Measurements from ENCODE around the gene PXDN.

The PXDN gene

DNA sequence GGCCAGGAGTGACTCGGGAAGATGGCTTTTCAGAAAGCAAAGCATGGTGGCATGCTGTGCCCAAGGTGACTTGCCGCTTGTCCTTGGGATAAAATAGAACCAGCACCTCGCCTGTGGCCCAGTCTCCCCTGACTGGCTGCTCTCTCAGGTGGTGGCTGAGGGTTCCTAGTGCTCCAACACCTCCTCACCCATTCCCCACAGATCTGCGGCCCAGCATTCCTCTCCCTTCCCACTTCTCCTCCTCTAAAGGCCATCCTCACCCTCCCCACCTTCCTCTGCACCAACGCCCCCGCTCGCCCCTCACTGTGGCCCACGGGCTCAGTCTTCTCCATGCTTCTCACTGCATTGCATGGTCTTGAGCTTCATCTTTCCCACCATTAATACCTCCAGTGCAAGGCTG is 132.4 kb downstream of the PXDN start:
- TF ChIP-seq POLR2A (IDR thresholded peaks at IDR 0.05; ENCODE audit: extremely low read depth, insufficient read length) (no peak), MYC (IDR thresholded peaks at IDR 0.05; ENCODE audit: low read depth, low read length) (no peak)
- TF ChIP-seq, protein P1, sequence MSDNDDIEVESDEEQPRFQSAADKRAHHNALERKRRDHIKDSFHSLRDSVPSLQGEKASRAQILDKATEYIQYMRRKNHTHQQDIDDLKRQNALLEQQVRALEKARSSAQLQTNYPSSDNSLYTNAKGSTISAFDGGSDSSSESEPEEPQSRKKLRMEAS (IDR thresholded peaks at IDR 0.05; ENCODE audit: low read depth, low read length), result no peak
- TF ChIP-seq, protein P2, sequence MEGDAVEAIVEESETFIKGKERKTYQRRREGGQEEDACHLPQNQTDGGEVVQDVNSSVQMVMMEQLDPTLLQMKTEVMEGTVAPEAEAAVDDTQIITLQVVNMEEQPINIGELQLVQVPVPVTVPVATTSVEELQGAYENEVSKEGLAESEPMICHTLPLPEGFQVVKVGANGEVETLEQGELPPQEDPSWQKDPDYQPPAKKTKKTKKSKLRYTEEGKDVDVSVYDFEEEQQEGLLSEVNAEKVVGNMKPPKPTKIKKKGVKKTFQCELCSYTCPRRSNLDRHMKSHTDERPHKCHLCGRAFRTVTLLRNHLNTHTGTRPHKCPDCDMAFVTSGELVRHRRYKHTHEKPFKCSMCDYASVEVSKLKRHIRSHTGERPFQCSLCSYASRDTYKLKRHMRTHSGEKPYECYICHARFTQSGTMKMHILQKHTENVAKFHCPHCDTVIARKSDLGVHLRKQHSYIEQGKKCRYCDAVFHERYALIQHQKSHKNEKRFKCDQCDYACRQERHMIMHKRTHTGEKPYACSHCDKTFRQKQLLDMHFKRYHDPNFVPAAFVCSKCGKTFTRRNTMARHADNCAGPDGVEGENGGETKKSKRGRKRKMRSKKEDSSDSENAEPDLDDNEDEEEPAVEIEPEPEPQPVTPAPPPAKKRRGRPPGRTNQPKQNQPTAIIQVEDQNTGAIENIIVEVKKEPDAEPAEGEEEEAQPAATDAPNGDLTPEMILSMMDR (IDR thresholded peaks at IDR 0.05; ENCODE audit: low read depth, low read length), result no peak
- H3K4me3 ChIP-seq (ENCODE audit: low read depth, low read length), result no peak overlapping the region
- DNase-seq (ENCODE audit: low read depth), result no peak

DNA sequence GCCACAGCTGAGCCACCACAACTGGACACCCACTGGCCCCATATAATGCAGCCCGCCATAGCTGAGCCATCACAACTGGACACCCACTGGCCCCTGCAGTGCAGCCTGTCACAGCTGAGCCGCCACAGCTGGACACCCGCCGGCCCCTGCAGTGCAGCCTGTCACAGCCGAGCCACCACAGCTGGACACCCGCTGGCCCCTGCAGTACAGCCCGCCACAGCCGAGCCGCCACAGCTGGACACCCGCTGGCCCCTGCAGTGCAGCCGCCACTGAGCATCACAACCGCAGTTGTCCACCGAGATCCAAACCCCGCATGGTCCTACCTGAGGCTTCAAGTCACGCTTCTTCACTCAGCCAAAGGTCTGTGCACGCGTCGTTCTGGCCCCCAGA is 134.2 kb downstream of the PXDN start:
- no peak overlapping the region for H3K4me3 ChIP-seq (ENCODE audit: low read depth, low read length)
- TF ChIP-seq, protein P2 (IDR thresholded peaks at IDR 0.05; ENCODE audit: low read depth, low read length), result no peak
- TF ChIP-seq MYC (IDR thresholded peaks at IDR 0.05; ENCODE audit: low read depth, low read length) (no peak), POLR2A (IDR thresholded peaks at IDR 0.05; ENCODE audit: extremely low read depth, insufficient read length) (no peak)
- TF ChIP-seq, protein P1 (IDR thresholded peaks at IDR 0.05; ENCODE audit: low read depth, low read length), result no peak
- DNase-seq (ENCODE audit: low read depth), result no peak

DNA sequence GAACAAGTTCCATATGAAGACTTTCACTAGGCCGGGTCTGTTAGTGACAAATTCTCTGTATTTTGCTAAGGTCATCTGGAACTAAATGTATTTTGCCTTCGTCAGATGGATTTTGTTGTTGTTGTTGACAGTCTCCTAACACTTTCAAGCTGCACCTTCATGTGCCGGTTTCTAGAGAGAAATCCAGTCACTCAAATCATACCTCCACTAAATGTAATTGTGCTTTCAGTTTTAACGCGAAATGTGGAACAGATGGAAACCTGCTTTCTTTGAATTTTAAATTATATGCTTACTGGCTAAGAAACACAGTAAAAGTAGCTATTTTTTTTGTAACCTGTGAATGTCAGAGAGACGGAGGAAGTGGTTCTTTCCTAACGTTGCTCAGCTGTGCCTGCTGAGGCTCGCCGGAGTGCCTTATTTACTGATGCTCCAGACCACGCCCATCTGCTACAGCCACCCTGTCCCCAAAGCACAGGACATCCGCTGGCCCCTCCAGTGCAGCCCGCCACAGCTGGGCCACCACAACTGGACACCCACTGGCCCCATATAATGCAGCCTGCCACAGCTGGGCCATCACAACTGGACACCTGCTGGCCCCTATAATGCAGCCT is 134.7 kb downstream of the PXDN start:
- no peak overlapping the region for H3K4me3 ChIP-seq (ENCODE audit: low read depth, low read length)
- TF ChIP-seq, protein P2 (IDR thresholded peaks at IDR 0.05; ENCODE audit: low read depth, low read length), result no peak
- TF ChIP-seq MYC (IDR thresholded peaks at IDR 0.05; ENCODE audit: low read depth, low read length) (no peak), POLR2A (IDR thresholded peaks at IDR 0.05; ENCODE audit: extremely low read depth, insufficient read length) (no peak)
- TF ChIP-seq, protein P1 (IDR thresholded peaks at IDR 0.05; ENCODE audit: low read depth, low read length), result no peak
- no peak for DNase-seq (ENCODE audit: low read depth)

DNA sequence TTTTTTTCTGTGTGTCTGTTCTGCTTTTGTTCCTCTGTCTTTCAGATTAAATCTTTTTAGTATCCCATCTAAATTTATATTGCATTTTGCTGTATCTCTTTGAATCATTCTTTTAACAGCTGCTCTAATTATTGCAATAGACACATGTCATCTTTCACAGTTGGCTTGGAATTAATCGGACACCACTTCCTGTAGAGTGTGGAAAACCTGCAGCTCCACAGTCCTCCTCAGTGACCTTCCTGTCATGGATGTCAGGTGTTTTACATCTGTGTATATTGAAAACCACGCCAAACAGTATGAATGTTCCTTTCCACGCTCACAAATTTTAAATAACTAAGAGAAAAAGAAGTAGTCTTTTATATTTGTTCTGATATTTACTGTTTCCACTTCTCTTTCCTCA is 135.3 kb downstream of the PXDN start:
- no peak for DNase-seq (ENCODE audit: low read depth)
- H3K4me3 ChIP-seq (ENCODE audit: low read depth, low read length), result no peak overlapping the region
- TF ChIP-seq POLR2A (IDR thresholded peaks at IDR 0.05; ENCODE audit: extremely low read depth, insufficient read length), result no peak
- TF ChIP-seq, protein P1 (IDR thresholded peaks at IDR 0.05; ENCODE audit: low read depth, low read length), result no peak
- no peak for TF ChIP-seq MYC (IDR thresholded peaks at IDR 0.05; ENCODE audit: low read depth, low read length)
- TF ChIP-seq, protein P2 (IDR thresholded peaks at IDR 0.05; ENCODE audit: low read depth, low read length), result no peak

DNA sequence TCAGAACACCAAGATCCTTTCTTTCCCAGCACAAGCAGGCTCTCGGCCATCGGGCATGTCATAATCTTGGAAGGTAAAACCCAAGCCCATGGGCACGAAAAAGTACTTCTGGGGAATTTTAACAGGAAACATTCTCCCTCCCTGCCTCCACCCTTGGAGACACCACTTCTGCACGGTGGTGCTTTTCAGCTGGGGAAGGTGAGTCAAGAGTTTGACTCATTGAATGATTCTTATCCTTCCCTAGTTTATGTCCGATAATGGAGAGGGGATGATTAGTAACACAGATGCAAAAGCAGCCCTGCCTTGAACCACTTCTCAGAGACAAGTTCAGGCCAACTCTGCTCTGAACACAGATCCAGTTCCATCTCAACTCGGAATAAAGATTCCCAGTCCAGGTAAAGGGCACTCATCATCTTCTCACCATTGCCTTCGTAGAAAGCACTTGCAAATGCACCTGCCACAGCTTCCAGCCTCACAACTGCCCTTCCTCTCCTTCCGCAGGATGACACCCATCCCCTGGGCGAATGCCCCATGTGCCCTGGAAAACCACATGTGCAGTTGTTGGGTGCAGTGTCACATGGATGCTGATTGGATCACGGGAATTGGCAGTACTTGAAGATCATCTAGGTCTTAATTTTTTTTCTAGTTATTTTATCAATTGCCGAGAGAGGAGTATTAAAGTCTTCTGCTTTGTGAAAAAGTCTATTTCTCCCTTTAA is 136.2 kb downstream of the PXDN start:
- TF ChIP-seq, protein P1 (IDR thresholded peaks at IDR 0.05; ENCODE audit: low read depth, low read length), result no peak
- TF ChIP-seq, protein P2 (IDR thresholded peaks at IDR 0.05; ENCODE audit: low read depth, low read length), result no peak
- no peak for TF ChIP-seq MYC (IDR thresholded peaks at IDR 0.05; ENCODE audit: low read depth, low read length)
- no peak for TF ChIP-seq POLR2A (IDR thresholded peaks at IDR 0.05; ENCODE audit: extremely low read depth, insufficient read length)
- H3K4me3 ChIP-seq (ENCODE audit: low read depth, low read length), result no peak overlapping the region
- no peak for DNase-seq (ENCODE audit: low read depth)
